Mammary epithelial cell (primary cell): ENCODE data around the gene DYRK1A.

Source experiments
- CTCF ChIP-seq, 2 donors: IDR thresholded peaks in 1 of 2; conservative IDR thresholded peaks in 1 of 2; 2 replicates each; pipeline ENCODE4 v1.5.1; 2011 to 2012; ENCODE audit warnings: inconsistent platforms in 2 of 2, low read length in 2 of 2, mild to moderate bottlenecking in 2 of 2, control low read depth in 1 of 2, low read depth in 1 of 2; ENCODE audit not compliant: insufficient read depth in 1 of 2; ENCODE audit errors: extremely low read depth in 1 of 2
- EZH2 ChIP-seq: IDR thresholded peaks from 2 replicates; pipeline ENCODE4 v1.6.1; 2012; ENCODE audit warnings: low read length, inconsistent platforms, borderline replicate concordance

GRCh38 chr21:37514038-37514667, 147.6 kb downstream of the DYRK1A start:
- TF ChIP-seq EZH2 (no peak), CTCF (conservative IDR thresholded peaks at IDR 0.05 in 1 of 2, IDR thresholded peaks at IDR 0.05 in 1 of 2; ENCODE audit: extremely low read depth in 1 of 2, insufficient read depth in 1 of 2, low read depth in 1 of 2, low read length in 2 of 2) (no peak)
